HEK293T (cell line): ENCODE data around the gene ECI1.

ENCODE experiments used
- CTCF ChIA-PET: fragments of 350-600 bp; formaldehyde crosslinking; extraction: SDS; loops from one replicate; lab custom pipeline; 2021; ENCODE audit warnings: antibody characterized with exemption, inconsistent platforms; lab: Yijun Ruan, JAX
- POLR2A ChIA-PET: fragments of 350-600 bp; formaldehyde crosslinking; extraction: SDS; loops from one replicate; lab custom pipeline; 2020; ENCODE audit warnings: antibody characterized with exemption, inconsistent platforms; lab: Yijun Ruan, JAX
- DNase-seq: peaks from one replicate; pipeline ENCODE4 v3.0.0; 2012; ENCODE audit warnings: mixed read lengths; ENCODE audit errors: extremely low spot score
- ARNT ChIP-seq: fragments of 450-650 bp; IDR thresholded peaks from 2 replicates; pipeline ENCODE4 v1.6.1; 2017; ENCODE audit warnings: mild to moderate bottlenecking
- BHLHE40 ChIP-seq: fragments of 450-650 bp; IDR thresholded peaks from 2 replicates; pipeline ENCODE4 v1.6.1; 2016; ENCODE audit warnings: mild to moderate bottlenecking, moderate library complexity, borderline replicate concordance
- CTBP1 ChIP-seq: fragments of 450-650 bp; IDR thresholded peaks from 2 replicates; pipeline ENCODE4 v1.6.1; 2016; ENCODE audit warnings: borderline replicate concordance
- ELF4 ChIP-seq: fragments of 450-650 bp; IDR thresholded peaks from 2 replicates; pipeline ENCODE4 v1.6.1; 2017; ENCODE audit warnings: antibody characterized with exemption
- FOXA1 ChIP-seq: fragments of 450-650 bp; IDR thresholded peaks from 2 replicates; pipeline ENCODE4 v1.6.1; 2016; ENCODE audit warnings: mild to moderate bottlenecking
- FOXK2 ChIP-seq: fragments of 450-650 bp; IDR thresholded peaks from 2 replicates; pipeline ENCODE4 v1.6.1; 2016; ENCODE audit warnings: mild to moderate bottlenecking
- FOXM1 ChIP-seq: fragments of 450-650 bp; IDR thresholded peaks from 2 replicates; pipeline ENCODE4 v1.6.1; 2017; ENCODE audit warnings: mild to moderate bottlenecking, borderline replicate concordance
- HDGF ChIP-seq: fragments of 450-650 bp; IDR thresholded peaks from 2 replicates; pipeline ENCODE4 v1.6.1; 2017; ENCODE audit warnings: antibody characterized with exemption, borderline replicate concordance
- L3MBTL2 ChIP-seq: fragments of 450-650 bp; conservative IDR thresholded peaks from 2 replicates; pipeline ENCODE4 v1.6.1; 2016; ENCODE audit warnings: mild to moderate bottlenecking
- LEF1 ChIP-seq: fragments of 450-650 bp; IDR thresholded peaks from 2 replicates; pipeline ENCODE4 v1.6.1; 2017; ENCODE audit warnings: mild to moderate bottlenecking, borderline replicate concordance
- NFRKB ChIP-seq: fragments of 450-650 bp; IDR thresholded peaks from 2 replicates; pipeline ENCODE4 v1.6.1; 2016; ENCODE audit warnings: mild to moderate bottlenecking, moderate library complexity
- PKNOX1 ChIP-seq: fragments of 450-650 bp; IDR thresholded peaks from 2 replicates; pipeline ENCODE4 v1.6.1; 2016
- SP1 ChIP-seq: fragments of 450-650 bp; IDR thresholded peaks from 2 replicates; pipeline ENCODE4 v1.6.1; 2017
- SUZ12 ChIP-seq: fragments of 450-650 bp; IDR thresholded peaks from 2 replicates; pipeline ENCODE4 v1.6.1; 2016; ENCODE audit warnings: mild to moderate bottlenecking
- TARDBP ChIP-seq: fragments of 450-650 bp; IDR thresholded peaks from 2 replicates; pipeline ENCODE4 v1.6.1; 2016
- ZNF384 ChIP-seq: fragments of 450-650 bp; IDR thresholded peaks from 2 replicates; pipeline ENCODE4 v1.6.1; 2016

Gene ECI1

GRCh38 chr16:2213817-2214718, 37.3 kb downstream of the ECI1 start:
- CTCF ChIA-PET = interaction anchor here (0.6 kb wide), 2 partner anchors 59 to 74 kb away, joined by 3 read pairs; no protein-coding TSS in a partner anchor
- TF ChIP-seq L3MBTL2 (no peak), SP1 (no peak), HDGF (no peak), ARNT (no peak), FOXM1 (no peak), FOXK2 (no peak), ELF4 (no peak), LEF1 (no peak), PKNOX1 (no peak), NFRKB (no peak), ZNF384 (no peak), CTBP1 (no peak)
- DNase-seq = no peak
- POLR2A ChIA-PET = interaction anchor here (0.6 to 3.7 kb wide), 9 partner anchors 9 to 249 kb away, joined by 4 to 34 read pairs (median 12); partner anchors contain the start of genes E4F1, ECI1, MLST8 and RPS2

GRCh38 chr16:2212362-2213324, 38.7 kb downstream of the ECI1 start:
- POLR2A ChIA-PET = interaction anchor here (1.1 to 2.5 kb wide), 3 partner anchors 9 to 57 kb away, joined by 3 to 12 read pairs (median 4); partner anchors contain the start of genes ECI1 and TRAF7
- CTCF ChIA-PET = no interaction called here
- no peak for DNase-seq
- TF ChIP-seq PKNOX1 (peak; percentile 87), SP1 (no peak)

- TF ChIP-seq PKNOX1 = no peak
- ChIA-PET POLR2A (interaction anchor here (1.0 to 2.5 kb wide), 4 partner anchors 39 to 59 kb away, joined by 3 to 12 read pairs (median 4); partner anchors contain the start of genes ECI1 and TRAF7), CTCF (no interaction called here)
- DNase-seq = no peak
These were observed 39.5 kb downstream of the ECI1 start for GRCh38 chr16:2211923-2212347.

GRCh38 chr16:2210386-2211365, 40.7 kb downstream of the ECI1 start, which contains the start of gene BRICD5:
TSS of gene BRICD5 (minus strand) at chr16:2210863. CDS start at chr16:2210833, 30 bp downstream.
- DNase-seq = no peak
- ChIA-PET POLR2A (interaction anchor here (0.5 to 2.5 kb wide), 5 partner anchors 41 to 154 kb away, joined by 3 to 12 read pairs (median 3); partner anchors contain the start of genes ECI1 and TRAF7), CTCF (no interaction called here)
- TF ChIP-seq FOXM1 (no peak), FOXA1 (no peak), L3MBTL2 (no peak), TARDBP (no peak), CTBP1 (no peak), PKNOX1 (no peak), LEF1 (no peak)

GRCh38 chr16:2210009-2210332, 41.4 kb downstream of the ECI1 start:
- no peak for TF ChIP-seq BHLHE40
- TF ChIP-seq CTBP1 = no peak
- TF ChIP-seq L3MBTL2 = no peak
- no peak for TF ChIP-seq FOXA1
- TF ChIP-seq LEF1 = no peak
- no peak for TF ChIP-seq SUZ12
- TF ChIP-seq ARNT = no peak
- no peak for TF ChIP-seq ZNF384
- no peak for TF ChIP-seq PKNOX1
- TF ChIP-seq TARDBP = no peak
- no peak for TF ChIP-seq ELF4
- no peak for TF ChIP-seq FOXM1
- TF ChIP-seq NFRKB = no peak
- no peak for DNase-seq
- CTCF ChIA-PET = no interaction called here
- POLR2A ChIA-PET = interaction anchor here (1.1 to 2.0 kb wide), 2 partner anchors 12 to 55 kb away, joined by 3 to 8 read pairs; partner anchors contain the start of gene TRAF7
